OCI-LY7 (cell line): Measurements from ENCODE around the gene CFAP97D2. TPM values are rescaled to one million over a fixed set of nuclear protein-coding genes. Genes with fewer than 3 reads are reported as not detected.

Experiments used
- BruUV-seq: library from RNA; stranded (reverse); fragments of 400-500 nt; replicated peaks from 2 replicates; lab custom pipeline; 2021; lab: Mats Ljungman, UMichigan
- CTCF ChIA-PET: fragments of 300-600 bp; sonication (Branson Sonifier 250); formaldehyde crosslinking; loops from one replicate; lab custom pipeline; 2022; ENCODE audit warnings: antibody characterized with exemption; ENCODE audit not compliant: unreplicated experiment; lab: Charles Lee
- POLR2A ChIA-PET: fragments of 300-600 bp; sonication (Branson Sonifier 250); formaldehyde crosslinking; loops from one replicate; lab custom pipeline; 2022; ENCODE audit warnings: antibody characterized with exemption; lab: Charles Lee
- DNase-seq: peaks from one replicate; pipeline ENCODE4 v3.0.0-alpha.2; 2015; ENCODE audit warnings: low spot score
- H2AFZ ChIP-seq: fragments of 200-600 bp; sonication (generic), shearing (Covaris generic); 2 replicates; pipeline ENCODE4 v1.6.1; 2014; ENCODE audit warnings: mild to moderate bottlenecking, antibody characterized with exemption, low read length, moderate library complexity
- H3K27ac ChIP-seq: fragments of 200-600 bp; sonication (generic); 2 replicates; pipeline ENCODE4 v1.5.1; 2014; ENCODE audit warnings: mixed run types, low read depth, mild to moderate bottlenecking, moderate library complexity, low read length, inconsistent platforms; ENCODE audit not compliant: poor library complexity, severe bottlenecking
- H3K36me3 ChIP-seq: fragments of 200-600 bp; sonication (generic); 2 replicates; pipeline ENCODE4 v1.6.1; 2014; ENCODE audit warnings: mild to moderate bottlenecking, antibody characterized with exemption, low read length, moderate library complexity, mixed read lengths; ENCODE audit not compliant: insufficient read depth
- H3K4me1 ChIP-seq: fragments of 200-600 bp; sonication (generic); 2 replicates; pipeline ENCODE4 v1.5.1; 2014; ENCODE audit warnings: mild to moderate bottlenecking, low read length; ENCODE audit not compliant: insufficient read depth, poor library complexity, severe bottlenecking
- H3K4me2 ChIP-seq: fragments of 200-600 bp; sonication (generic); 2 replicates; pipeline ENCODE4 v1.6.1; 2014; ENCODE audit warnings: mild to moderate bottlenecking, low read length
- H3K4me3 ChIP-seq: fragments of 200-600 bp; sonication (generic); 2 replicates; pipeline ENCODE4 v1.5.1; 2014; ENCODE audit warnings: mild to moderate bottlenecking, low read depth, low read length; ENCODE audit not compliant: poor library complexity, severe bottlenecking
- H3K79me2 ChIP-seq: fragments of 200-600 bp; sonication (generic); 2 replicates; pipeline ENCODE4 v1.6.1; 2016; ENCODE audit warnings: low read depth, mild to moderate bottlenecking, low read length, moderate library complexity, mixed read lengths; ENCODE audit not compliant: insufficient read depth
- H3K9me2 ChIP-seq: fragments of 200-600 bp; sonication (generic); 2 replicates; pipeline ENCODE4 v1.6.1; 2016; ENCODE audit warnings: mild to moderate bottlenecking, low read length, mixed read lengths; ENCODE audit not compliant: insufficient read depth
- H3K9me3 ChIP-seq: fragments of 200-600 bp; sonication (generic); 2 replicates; pipeline ENCODE4 v1.6.1; 2014; ENCODE audit warnings: mild to moderate bottlenecking, mixed run types, low read length, mixed read lengths
- H4K20me1 ChIP-seq: fragments of 200-600 bp; sonication (generic); 2 replicates; pipeline ENCODE4 v1.6.1; 2014; ENCODE audit warnings: mild to moderate bottlenecking, antibody characterized with exemption, low read length, moderate library complexity, mixed read lengths; ENCODE audit not compliant: insufficient read depth
- EZH2phosphoT487 ChIP-seq: fragments of 200-600 bp; sonication (generic); IDR thresholded peaks from 2 replicates; pipeline ENCODE4 v1.6.1; 2018; ENCODE audit warnings: low read depth, borderline replicate concordance, mild to moderate bottlenecking, mixed run types, antibody characterized with exemption, low read length, moderate library complexity, mixed read lengths
- intact Hi-C: fragments of 100-400 bp; cut with micrococcal nuclease; formaldehyde crosslinking; loops from one replicate; pipeline ENCODE4 v1.10.0; 2022; ENCODE audit not compliant: unreplicated experiment
- total RNA-seq, 2 experiments: library from RNA; depleted of rRNA in 1 of 2; stranded (reverse); fragments of >200 nt in 1 of 2; shearing (Covaris generic) in 1 of 2; gene quantifications; 2 replicates each; pipeline ENCODE4 v1.2.3, GENCODE V29; 2014 to 2022
- TF ChIP-seq, protein P1 (sequence below): fragments of 200-600 bp; sonication (generic); conservative IDR thresholded peaks from 2 replicates; pipeline ENCODE4 v1.5.1; 2014; ENCODE audit warnings: mild to moderate bottlenecking, antibody characterized with exemption, low read length, moderate library complexity, mixed read lengths

CFAP97D2 gene
- total RNA-seq, 2 experiments from 2014 or later: not detected

DNA sequence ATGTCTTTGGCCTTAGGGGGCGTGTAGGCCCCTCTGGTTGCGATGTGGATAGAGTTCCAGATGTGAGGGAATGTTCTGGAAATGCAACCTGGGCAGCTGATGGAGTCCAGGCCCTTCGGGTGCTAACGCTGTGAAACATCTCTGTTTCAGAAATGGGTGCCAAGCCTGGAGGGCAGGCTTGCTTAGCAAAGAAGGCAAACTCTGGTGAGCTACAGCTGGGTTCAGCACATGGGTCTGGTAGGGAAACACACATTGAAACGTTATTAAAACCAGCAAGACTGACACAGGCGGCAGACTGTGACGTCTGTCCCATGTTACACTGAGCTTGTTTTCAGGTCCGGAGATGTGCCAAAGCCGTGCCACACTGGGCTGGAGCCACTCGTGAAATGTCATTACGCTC is 47.0 kb downstream of the CFAP97D2 start:
- Histone ChIP-seq H3K27ac (no peak overlapping the region), H2AFZ (no peak overlapping the region), H3K36me3 (no peaks in the 10 kb centered on the region), H3K4me2 (no peak overlapping the region), H3K9me2 (no peaks in the 10 kb centered on the region), H3K4me1 (peaks cover 10% of the 10 kb centered on the region), H3K4me3 (no peak overlapping the region), H4K20me1 (no peaks in the 10 kb centered on the region), H3K79me2 (no peaks in the 10 kb centered on the region), H3K9me3 (no peaks in the 10 kb centered on the region)
- no peak for DNase-seq
- POLR2A ChIA-PET: no interaction called here
- TF ChIP-seq EZH2phosphoT487: no peak
- TF ChIP-seq, protein P1, sequence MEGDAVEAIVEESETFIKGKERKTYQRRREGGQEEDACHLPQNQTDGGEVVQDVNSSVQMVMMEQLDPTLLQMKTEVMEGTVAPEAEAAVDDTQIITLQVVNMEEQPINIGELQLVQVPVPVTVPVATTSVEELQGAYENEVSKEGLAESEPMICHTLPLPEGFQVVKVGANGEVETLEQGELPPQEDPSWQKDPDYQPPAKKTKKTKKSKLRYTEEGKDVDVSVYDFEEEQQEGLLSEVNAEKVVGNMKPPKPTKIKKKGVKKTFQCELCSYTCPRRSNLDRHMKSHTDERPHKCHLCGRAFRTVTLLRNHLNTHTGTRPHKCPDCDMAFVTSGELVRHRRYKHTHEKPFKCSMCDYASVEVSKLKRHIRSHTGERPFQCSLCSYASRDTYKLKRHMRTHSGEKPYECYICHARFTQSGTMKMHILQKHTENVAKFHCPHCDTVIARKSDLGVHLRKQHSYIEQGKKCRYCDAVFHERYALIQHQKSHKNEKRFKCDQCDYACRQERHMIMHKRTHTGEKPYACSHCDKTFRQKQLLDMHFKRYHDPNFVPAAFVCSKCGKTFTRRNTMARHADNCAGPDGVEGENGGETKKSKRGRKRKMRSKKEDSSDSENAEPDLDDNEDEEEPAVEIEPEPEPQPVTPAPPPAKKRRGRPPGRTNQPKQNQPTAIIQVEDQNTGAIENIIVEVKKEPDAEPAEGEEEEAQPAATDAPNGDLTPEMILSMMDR: no peak
- CTCF ChIA-PET: no interaction called here
- intact Hi-C loops: loop anchor here (2.0 to 5.0 kb wide), 4 partner anchors 83 to 409 kb away; no protein-coding TSS in a partner anchor
- BruUV-seq: no TSS peak

DNA sequence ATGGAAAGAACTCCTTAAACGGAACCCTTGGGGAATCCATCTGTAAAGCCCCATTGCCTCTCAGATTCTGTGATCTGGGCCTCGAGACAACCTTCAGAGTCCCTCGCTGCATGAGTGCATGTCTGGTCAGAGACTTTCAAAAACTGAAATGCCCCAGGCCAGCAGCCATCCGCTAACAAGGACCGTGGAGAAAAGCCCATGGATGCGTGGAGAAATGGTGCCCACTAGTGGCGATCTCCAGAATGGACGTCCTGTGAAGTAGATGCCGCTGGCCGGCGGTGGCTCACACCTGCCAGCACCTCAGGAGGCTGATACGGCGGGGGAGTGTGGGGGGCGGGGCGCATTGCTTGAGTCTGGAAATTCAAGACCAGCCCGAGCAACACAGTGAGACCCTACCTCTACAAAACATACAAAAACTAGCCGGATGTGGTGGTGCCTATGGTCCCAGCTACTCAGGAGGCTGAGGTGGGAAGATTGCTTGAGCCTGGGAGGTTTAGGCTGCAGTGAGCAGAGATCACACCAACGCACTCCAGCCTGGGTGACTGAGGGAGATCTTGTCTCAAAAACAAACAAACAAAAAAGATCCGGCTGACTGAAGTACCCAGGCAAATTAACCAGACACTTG is 47.8 kb downstream of the CFAP97D2 start:
- no peaks in the 10 kb centered on the region for H4K20me1 ChIP-seq
- H2AFZ ChIP-seq: no peak overlapping the region
- H3K4me3 ChIP-seq: no peak overlapping the region
- TF ChIP-seq EZH2phosphoT487: no peak
- TF ChIP-seq, protein P1: peak; percentile 76
- no peaks in the 10 kb centered on the region for H3K9me3 ChIP-seq
- peak overlapping the region; percentile 43 for H3K4me2 ChIP-seq
- no peaks in the 10 kb centered on the region for H3K79me2 ChIP-seq
- no peak overlapping the region for H3K27ac ChIP-seq
- no peaks in the 10 kb centered on the region for H3K36me3 ChIP-seq
- POLR2A ChIA-PET: no interaction called here
- no peaks in the 10 kb centered on the region for H3K9me2 ChIP-seq
- BruUV-seq: no TSS peak
- DNase-seq: peak; percentile 72
- intact Hi-C loops: loop anchor here (2.0 to 5.0 kb wide), 4 partner anchors 84 to 410 kb away; no protein-coding TSS in a partner anchor
- CTCF ChIA-PET: no interaction called here
- H3K4me1 ChIP-seq: peaks cover 8% of the 10 kb centered on the region

DNA sequence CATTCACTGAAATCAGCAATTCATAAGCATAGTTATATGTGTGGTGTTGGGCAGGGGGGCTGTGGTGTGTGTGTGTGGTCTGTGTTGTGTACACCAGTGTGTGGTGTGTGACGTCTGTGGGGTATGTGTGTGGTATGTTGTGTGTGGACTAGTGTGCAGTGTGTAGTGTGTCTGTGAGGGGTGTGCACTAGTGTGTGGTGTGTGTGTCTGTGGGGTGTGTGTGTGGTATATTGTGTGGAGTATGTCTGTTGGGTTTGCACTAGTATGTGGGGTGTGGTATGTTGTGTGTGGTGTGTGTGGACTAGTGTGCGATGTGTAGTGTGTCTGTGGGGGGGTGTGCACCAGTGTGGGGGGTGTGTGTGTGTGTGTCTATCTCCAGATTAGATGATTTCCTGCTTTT is 48.5 kb downstream of the CFAP97D2 start:
- no peaks in the 10 kb centered on the region for H4K20me1 ChIP-seq
- no peak overlapping the region for H2AFZ ChIP-seq
- no peaks in the 10 kb centered on the region for H3K79me2 ChIP-seq
- CTCF ChIA-PET: no interaction called here
- H3K36me3 ChIP-seq: no peaks in the 10 kb centered on the region
- H3K9me3 ChIP-seq: no peaks in the 10 kb centered on the region
- intact Hi-C loops: loop anchor here (2.0 to 5.0 kb wide), 4 partner anchors 85 to 411 kb away; no protein-coding TSS in a partner anchor
- no TSS peak for BruUV-seq
- no peak for DNase-seq
- no peak for TF ChIP-seq EZH2phosphoT487
- TF ChIP-seq, protein P1: no peak
- no peaks in the 10 kb centered on the region for H3K9me2 ChIP-seq
- POLR2A ChIA-PET: no interaction called here
- H3K27ac ChIP-seq: no peak overlapping the region
- no peak overlapping the region for H3K4me3 ChIP-seq
- H3K4me2 ChIP-seq: no peak overlapping the region
- peaks cover 1% of the 10 kb centered on the region for H3K4me1 ChIP-seq
